ENCODE data around the gene MCM3AP.

Gene MCM3AP

DNA sequence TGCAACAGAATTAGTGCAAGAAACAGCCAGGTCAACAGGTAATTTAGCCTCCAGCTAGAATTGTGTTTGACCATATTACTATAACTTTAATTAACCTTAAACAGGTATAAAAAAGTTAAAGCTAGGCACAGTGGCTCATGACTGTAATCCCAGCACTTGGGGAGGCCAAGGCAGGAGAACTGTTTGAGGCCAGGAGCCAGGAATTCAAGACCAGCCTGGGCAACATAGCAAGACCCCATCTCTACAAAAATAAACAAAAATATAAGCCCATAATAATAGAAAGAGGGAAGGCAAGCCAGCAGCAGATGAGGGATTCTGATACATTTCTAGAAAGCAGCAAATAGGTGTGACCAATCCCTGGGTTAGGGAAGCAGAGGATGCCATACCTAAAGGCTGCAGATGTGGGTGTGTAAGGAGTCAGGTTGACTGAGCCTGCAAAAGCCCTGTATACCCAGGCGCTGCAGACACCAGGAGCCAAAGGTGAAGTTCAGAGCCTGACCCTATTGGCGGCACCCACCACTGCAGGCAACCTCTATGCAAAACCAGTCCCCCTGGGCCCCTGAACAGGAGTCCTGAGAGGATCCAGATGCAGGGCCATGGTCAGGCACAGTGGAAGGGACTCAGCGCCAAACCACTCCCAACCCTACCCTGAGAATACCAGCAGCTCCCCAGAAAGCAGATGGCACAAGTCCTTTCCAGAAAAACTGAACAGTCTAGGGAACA, 37.6 kb downstream of the MCM3AP start:
- TF ChIP-seq, protein P1, sequence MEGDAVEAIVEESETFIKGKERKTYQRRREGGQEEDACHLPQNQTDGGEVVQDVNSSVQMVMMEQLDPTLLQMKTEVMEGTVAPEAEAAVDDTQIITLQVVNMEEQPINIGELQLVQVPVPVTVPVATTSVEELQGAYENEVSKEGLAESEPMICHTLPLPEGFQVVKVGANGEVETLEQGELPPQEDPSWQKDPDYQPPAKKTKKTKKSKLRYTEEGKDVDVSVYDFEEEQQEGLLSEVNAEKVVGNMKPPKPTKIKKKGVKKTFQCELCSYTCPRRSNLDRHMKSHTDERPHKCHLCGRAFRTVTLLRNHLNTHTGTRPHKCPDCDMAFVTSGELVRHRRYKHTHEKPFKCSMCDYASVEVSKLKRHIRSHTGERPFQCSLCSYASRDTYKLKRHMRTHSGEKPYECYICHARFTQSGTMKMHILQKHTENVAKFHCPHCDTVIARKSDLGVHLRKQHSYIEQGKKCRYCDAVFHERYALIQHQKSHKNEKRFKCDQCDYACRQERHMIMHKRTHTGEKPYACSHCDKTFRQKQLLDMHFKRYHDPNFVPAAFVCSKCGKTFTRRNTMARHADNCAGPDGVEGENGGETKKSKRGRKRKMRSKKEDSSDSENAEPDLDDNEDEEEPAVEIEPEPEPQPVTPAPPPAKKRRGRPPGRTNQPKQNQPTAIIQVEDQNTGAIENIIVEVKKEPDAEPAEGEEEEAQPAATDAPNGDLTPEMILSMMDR (IDR thresholded peaks at IDR 0.05; ENCODE audit: low read length) = no peak
- TF ChIP-seq EZH2phosphoT487 (IDR thresholded peaks at IDR 0.05; ENCODE audit: low read length) (no peak), EZH2 (optimal IDR thresholded peaks at IDR 0.05; ENCODE audit: low read depth, low read length) (no peak)
- H3K79me2 ChIP-seq (ENCODE audit: low read length) = 0 out of 2 replicates have a peak, but pooled peaks cover 5% of the 10 kb centered on the region
- no peak overlapping the region for H3K4me3 ChIP-seq (ENCODE audit: low read length)
- H3K36me3 ChIP-seq (replicated peaks; ENCODE audit: insufficient read depth, low read length) = peaks cover 26% of the 10 kb centered on the region
- no peaks in the 10 kb centered on the region for H3K4me1 ChIP-seq (ENCODE audit: low read length)
- no peak for DNase-seq
- H4K20me1 ChIP-seq (ENCODE audit: insufficient read depth, low read length) = no peaks in the 10 kb centered on the region
- H3F3A ChIP-seq (ENCODE audit: insufficient read depth, low read length) = no peaks in the 10 kb centered on the region
- H3K4me2 ChIP-seq (ENCODE audit: low read depth, low read length) = no peak overlapping the region
- H3K27ac ChIP-seq (ENCODE audit: low read length) = no peak overlapping the region
- H3K9me3 ChIP-seq (replicated peaks; ENCODE audit: insufficient read depth, low read length) = no peaks in the 10 kb centered on the region
- no peak overlapping the region for H3K9ac ChIP-seq (ENCODE audit: low read length)
- H3K27me3 ChIP-seq (replicated peaks; ENCODE audit: insufficient read depth, low read length) = no peaks in the 10 kb centered on the region
- no peaks in the 10 kb centered on the region for H3K9me2 ChIP-seq (replicated peaks; ENCODE audit: insufficient read depth, low read length)
- H2AFZ ChIP-seq (ENCODE audit: low read length) = no peak overlapping the region

DNA sequence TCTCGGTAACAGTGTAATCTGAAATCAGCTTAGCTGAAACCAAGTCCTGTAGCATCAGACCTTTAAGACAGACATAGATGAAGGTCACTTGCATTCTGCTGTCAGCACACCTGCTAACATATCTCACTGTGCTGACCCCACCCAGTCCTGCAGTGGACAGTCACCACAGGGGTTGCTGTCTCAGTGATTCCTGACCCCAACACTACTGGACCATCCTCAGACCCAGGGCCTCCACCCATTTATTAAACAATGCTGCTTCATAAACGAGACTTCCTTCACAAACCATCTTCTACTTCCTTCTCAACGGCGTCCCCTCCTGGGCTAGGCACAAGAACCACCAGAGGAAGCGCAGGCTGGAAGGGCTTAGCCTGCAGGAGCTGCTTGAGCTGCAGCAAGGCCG, 39.1 kb downstream of the MCM3AP start:
- no peak for DNase-seq
- Histone ChIP-seq H3K4me3 (ENCODE audit: low read length) (no peak overlapping the region), H4K20me1 (ENCODE audit: insufficient read depth, low read length) (no peaks in the 10 kb centered on the region), H3K4me1 (ENCODE audit: low read length) (no peaks in the 10 kb centered on the region), H3K9me2 (replicated peaks; ENCODE audit: insufficient read depth, low read length) (no peaks in the 10 kb centered on the region), H3K79me2 (ENCODE audit: low read length) (0 out of 2 replicates have a peak, but pooled peaks cover 5% of the 10 kb centered on the region), H2AFZ (ENCODE audit: low read length) (no peak overlapping the region), H3K9me3 (replicated peaks; ENCODE audit: insufficient read depth, low read length) (no peaks in the 10 kb centered on the region), H3K27me3 (replicated peaks; ENCODE audit: insufficient read depth, low read length) (no peaks in the 10 kb centered on the region), H3K27ac (ENCODE audit: low read length) (no peak overlapping the region), H3K36me3 (replicated peaks; ENCODE audit: insufficient read depth, low read length) (peaks cover 26% of the 10 kb centered on the region), H3K4me2 (ENCODE audit: low read depth, low read length) (no peak overlapping the region), H3F3A (ENCODE audit: insufficient read depth, low read length) (no peaks in the 10 kb centered on the region), H3K9ac (ENCODE audit: low read length) (no peak overlapping the region)
- TF ChIP-seq EZH2 (optimal IDR thresholded peaks at IDR 0.05; ENCODE audit: low read depth, low read length) (no peak), EZH2phosphoT487 (IDR thresholded peaks at IDR 0.05; ENCODE audit: low read length) (no peak)
- TF ChIP-seq, protein P1 (IDR thresholded peaks at IDR 0.05; ENCODE audit: low read length) = no peak

DNA sequence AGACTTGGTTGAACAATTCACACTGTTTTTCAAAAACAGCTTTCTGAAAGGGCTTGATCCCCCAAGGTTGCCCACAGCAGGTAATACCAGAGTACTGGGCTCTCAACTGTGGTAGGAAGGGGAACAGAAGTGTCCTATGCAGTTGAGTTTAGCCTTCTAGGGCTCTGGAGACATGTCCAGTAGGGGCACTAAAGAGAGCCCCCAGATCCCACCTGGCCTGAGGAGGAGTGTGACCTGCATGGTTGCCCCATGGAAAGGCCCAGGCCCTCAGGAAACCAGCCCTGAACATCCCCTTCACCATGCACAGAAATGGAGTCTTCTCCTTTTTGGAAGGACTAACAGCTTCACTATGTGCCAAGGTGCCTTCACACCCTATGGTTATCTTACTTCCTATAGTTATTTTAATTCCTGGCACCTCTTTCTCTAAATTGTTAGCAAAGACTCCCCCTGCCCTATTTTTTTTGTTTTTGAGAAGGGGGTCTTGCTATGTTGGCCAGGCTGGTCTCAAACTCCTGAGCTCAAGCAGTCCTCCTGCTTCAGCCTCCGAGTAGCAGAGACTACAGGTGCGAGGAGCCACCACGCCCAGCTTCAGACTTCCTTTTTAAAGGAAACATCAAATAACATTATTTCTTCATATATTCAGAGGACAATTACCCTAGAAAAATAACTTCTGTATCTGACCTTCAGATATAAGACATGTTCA, 40.0 kb downstream of the MCM3AP start:
- Histone ChIP-seq H2AFZ (ENCODE audit: low read length) (no peak overlapping the region), H3K4me2 (ENCODE audit: low read depth, low read length) (no peak overlapping the region), H3K27me3 (replicated peaks; ENCODE audit: insufficient read depth, low read length) (no peaks in the 10 kb centered on the region), H3K27ac (ENCODE audit: low read length) (no peak overlapping the region), H3K9me2 (replicated peaks; ENCODE audit: insufficient read depth, low read length) (no peaks in the 10 kb centered on the region), H3K36me3 (replicated peaks; ENCODE audit: insufficient read depth, low read length) (peaks cover 26% of the 10 kb centered on the region), H3F3A (ENCODE audit: insufficient read depth, low read length) (no peaks in the 10 kb centered on the region), H3K79me2 (ENCODE audit: low read length) (0 out of 2 replicates have a peak, but pooled peaks cover 5% of the 10 kb centered on the region), H3K4me3 (ENCODE audit: low read length) (no peak overlapping the region), H4K20me1 (ENCODE audit: insufficient read depth, low read length) (no peaks in the 10 kb centered on the region), H3K9ac (ENCODE audit: low read length) (no peak overlapping the region), H3K4me1 (ENCODE audit: low read length) (no peaks in the 10 kb centered on the region), H3K9me3 (replicated peaks; ENCODE audit: insufficient read depth, low read length) (no peaks in the 10 kb centered on the region)
- no peak for DNase-seq
- TF ChIP-seq, protein P1 (IDR thresholded peaks at IDR 0.05; ENCODE audit: low read length) = no peak; the same call in 1 of the 2 replicates
- no peak for TF ChIP-seq EZH2 (optimal IDR thresholded peaks at IDR 0.05; ENCODE audit: low read depth, low read length)
- no peak for TF ChIP-seq EZH2phosphoT487 (IDR thresholded peaks at IDR 0.05; ENCODE audit: low read length)
